SK-N-SH (cell line): ENCODE results near the gene CCDC149. TPM values are rescaled to one million over a fixed set of nuclear protein-coding genes. Genes with fewer than 3 reads are reported as not detected.

Source experiments
- CTCF ChIA-PET: fragments of 300-600, 350-600 bp; formaldehyde crosslinking; extraction: SDS; loops from one replicate; lab custom pipeline; 2021; lab: Yijun Ruan, JAX
- POLR2A ChIA-PET: fragments of 350-600 bp; sonication (Branson Sonifier 250); formaldehyde crosslinking; extraction: SDS; loops from one replicate; lab custom pipeline; 2020; ENCODE audit warnings: antibody characterized with exemption, inconsistent platforms; lab: Yijun Ruan, JAX
- DNase-seq: peaks from one replicate; pipeline ENCODE4 v3.0.0; 2012
- H2AFZ ChIP-seq: fragments of 200-600 bp; sonication (generic); 2 replicates; pipeline ENCODE4 v1.8.1; 2016; ENCODE audit warnings: antibody characterized with exemption, mild to moderate bottlenecking, low read depth
- H3F3A ChIP-seq: fragments of 200-600 bp; sonication (generic); replicated peaks from 2 replicates; pipeline ENCODE3; 2016; ENCODE audit warnings: antibody characterized with exemption, mild to moderate bottlenecking; ENCODE audit not compliant: insufficient read depth
- H3K27ac ChIP-seq, 2 experiments: fragments of 200-500 bp in 1 of 2; fragments of 200-600 bp in 1 of 2; sonication (Bioruptor generic) in 1 of 2; sonication (generic), shearing (Covaris generic) in 1 of 2; 2 replicates each; pipeline versions ENCODE4 v1.5.1 to v1.6.1; 2014 to 2016; ENCODE audit warnings: low read depth in 2 of 2, inconsistent platforms in 1 of 2, low read length in 1 of 2, mild to moderate bottlenecking in 1 of 2, mixed read lengths in 1 of 2
- H3K27me3 ChIP-seq: fragments of 200-600 bp; sonication (generic), shearing (Covaris generic); 2 replicates; pipeline ENCODE4 v1.6.1; 2016; ENCODE audit warnings: mixed run types; ENCODE audit not compliant: insufficient read depth
- H3K36me3 ChIP-seq, 2 experiments: fragments of 200-500 bp in 1 of 2; fragments of 200-600 bp in 1 of 2; sonication (Bioruptor generic) in 1 of 2; sonication (generic) in 1 of 2; replicated peaks in 1 of 2; 2 replicates each; pipeline versions ENCODE3 to v1.5.1; 2014 to 2016; ENCODE audit warnings: low read length in 1 of 2, mild to moderate bottlenecking in 1 of 2; ENCODE audit not compliant: insufficient read depth in 2 of 2, control insufficient read depth in 1 of 2
- H3K4me1 ChIP-seq, 2 experiments: fragments of 200-500 bp in 1 of 2; fragments of 200-600 bp in 1 of 2; sonication (Bioruptor generic) in 1 of 2; sonication (generic), shearing (Covaris generic) in 1 of 2; 2 replicates each; pipeline versions ENCODE4 v1.5.1 to v1.6.1; 2014 to 2016; ENCODE audit warnings: low read depth in 1 of 2, low read length in 1 of 2, mixed run types in 1 of 2; ENCODE audit not compliant: insufficient read depth in 2 of 2, control insufficient read depth in 1 of 2
- H3K4me2 ChIP-seq: fragments of 200-600 bp; sonication (generic), shearing (Covaris generic); 2 replicates; pipeline ENCODE4 v1.6.1; 2017; ENCODE audit warnings: mixed run types
- H3K4me3 ChIP-seq, 2 experiments: fragments of 200-500 bp in 1 of 2; fragments of 200-600 bp in 1 of 2; sonication (Bioruptor generic) in 1 of 2; sonication (generic), shearing (Covaris generic) in 1 of 2; 2 replicates each; pipeline versions ENCODE4 v1.5.1 to v1.8.1; 2014 to 2016; ENCODE audit warnings: low read depth in 2 of 2, inconsistent platforms in 1 of 2, low read length in 1 of 2, mild to moderate bottlenecking in 1 of 2, mixed read lengths in 1 of 2, moderate library complexity in 1 of 2
- H3K79me2 ChIP-seq: fragments of 200-600 bp; sonication (generic); 2 replicates; pipeline ENCODE4 v1.8.1; 2017; ENCODE audit warnings: mild to moderate bottlenecking; ENCODE audit not compliant: insufficient read depth
- H3K9ac ChIP-seq: fragments of 200-600 bp; sonication (generic); 2 replicates; pipeline ENCODE4 v1.6.1; 2017; ENCODE audit warnings: mixed run types
- H3K9me2 ChIP-seq: fragments of 200-600 bp; sonication (generic); 2 replicates; pipeline ENCODE4 v1.6.1; 2017; ENCODE audit warnings: mixed run types
- H3K9me3 ChIP-seq: fragments of 200-600 bp; sonication (generic); 2 replicates; pipeline ENCODE4 v1.6.1; 2017; ENCODE audit warnings: mixed run types, mild to moderate bottlenecking, moderate library complexity
- H4K20me1 ChIP-seq: fragments of 200-600 bp; sonication (generic); 2 replicates; pipeline ENCODE4 v1.6.1; 2017; ENCODE audit warnings: mild to moderate bottlenecking, mixed run types; ENCODE audit not compliant: insufficient read depth
- CHD2 ChIP-seq: fragments of 150-350 bp; IDR thresholded peaks from 2 replicates; pipeline ENCODE4 v1.6.1; 2018; ENCODE audit warnings: low read length; ENCODE audit not compliant: partially characterized antibody
- ELF1 ChIP-seq: IDR thresholded peaks from 2 replicates; pipeline ENCODE4 v1.4.0; 2012
- EZH2phosphoT487 ChIP-seq: fragments of 200-600 bp; sonication (generic); IDR thresholded peaks from 2 replicates; pipeline ENCODE4 v1.6.1; 2017; ENCODE audit warnings: low read depth, mixed run types, mild to moderate bottlenecking, antibody characterized with exemption, moderate library complexity, borderline replicate concordance
- FOXJ3 ChIP-seq: sonication (generic); formaldehyde crosslinking; IDR thresholded peaks from 2 replicates; pipeline ENCODE4 v1.5.1; 2020; ENCODE audit warnings: mild to moderate bottlenecking, missing genetic modification reagents
- GATA2 ChIP-seq: sonication (generic); formaldehyde crosslinking; IDR thresholded peaks from 2 replicates; pipeline ENCODE4 v1.5.0; 2020; ENCODE audit warnings: mild to moderate bottlenecking, missing genetic modification reagents
- IRF3 ChIP-seq: fragments of 150-350 bp; IDR thresholded peaks from 2 replicates; pipeline ENCODE4 v1.6.1; 2016; ENCODE audit warnings: mild to moderate bottlenecking, low read depth, low read length
- MEF2A ChIP-seq: IDR thresholded peaks from 2 replicates; pipeline ENCODE4 v1.4.0; 2012; ENCODE audit warnings: low read depth, borderline replicate concordance
- NFIC ChIP-seq: IDR thresholded peaks from 2 replicates; pipeline ENCODE4 v1.4.0; 2012; ENCODE audit warnings: borderline replicate concordance
- NRF1 ChIP-seq: IDR thresholded peaks from 2 replicates; pipeline ENCODE4 v1.6.1; 2012; ENCODE audit warnings: low read depth, mild to moderate bottlenecking, low read length
- PBX3 ChIP-seq: IDR thresholded peaks from 2 replicates; pipeline ENCODE4; 2012
- RAD21 ChIP-seq: IDR thresholded peaks from 2 replicates; pipeline ENCODE4 v1.6.1; 2012; ENCODE audit warnings: mild to moderate bottlenecking, low read length
- RCOR1 ChIP-seq: fragments of 150-350 bp; IDR thresholded peaks from 2 replicates; pipeline ENCODE4 v1.6.1; 2017; ENCODE audit warnings: antibody characterized with exemption, low read length
- REST ChIP-seq: IDR thresholded peaks from 2 replicates; pipeline ENCODE4 v1.6.1; 2012; ENCODE audit warnings: mild to moderate bottlenecking, low read depth, low read length, moderate library complexity
- RFX5 ChIP-seq: IDR thresholded peaks from 2 replicates; pipeline ENCODE4 v1.6.1; 2012; ENCODE audit warnings: mild to moderate bottlenecking, improper control_type of control experiment, low read length
- RXRA ChIP-seq: IDR thresholded peaks from 2 replicates; pipeline ENCODE4 v1.4.0; 2012; ENCODE audit warnings: low read depth, mild to moderate bottlenecking, borderline replicate concordance
- SMC3 ChIP-seq: IDR thresholded peaks from 2 replicates; pipeline ENCODE4 v1.6.1; 2012; ENCODE audit warnings: low read depth, low read length, improper control_type of control experiment
- TAF1 ChIP-seq: IDR thresholded peaks from 2 replicates; pipeline ENCODE4 v1.6.1; 2012; ENCODE audit warnings: low read depth, mild to moderate bottlenecking, low read length, moderate library complexity, borderline replicate concordance
- TCF12 ChIP-seq: IDR thresholded peaks from 2 replicates; pipeline ENCODE4 v1.4.0; 2012
- WGBS: methylation state at CpG from one replicate; pipeline ENCODE4 v1.1.6; 2017; ENCODE audit warnings: low lambda C conversion rate; 5-methylcytosine and 5-hydroxymethylcytosine counted together
- polyA plus RNA-seq, 3 experiments: library from polyadenylated mRNA; depleted of rRNA; stranded (reverse); fragments of >200 nt; gene quantifications; 2 replicates each; pipeline ENCODE4 v1.2.3, GENCODE V29; 2012

Gene CCDC149
- polyA plus RNA-seq, 1 of the 3 experiments (the other 2 are of a cell fraction): 5.5 TPM

- POLR2A ChIA-PET: no interaction called here
Measured at GRCh38 chr4:24872720-24873119, 40.1 kb downstream of the CCDC149 start.

GRCh38 chr4:24871210-24871609 is 41.6 kb downstream of the CCDC149 start:
- Histone ChIP-seq H3K27me3 (no peaks in the 10 kb centered on the region), H3K4me1 (no peaks in the 10 kb centered on the region), H3F3A (no peaks in the 10 kb centered on the region), H3K4me2 (no peak overlapping the region), H3K4me3 (no peak overlapping the region), H3K79me2 (no peaks in the 10 kb centered on the region)
- POLR2A ChIA-PET: no interaction called here
- CTCF ChIA-PET: no interaction called here
- TF ChIP-seq NFIC: no peak
- TF ChIP-seq FOXJ3 (CRISPR knock-in tag): no peak
- no peak for TF ChIP-seq PBX3
- TF ChIP-seq, all 33 proteins: peak for 0
- no peak for DNase-seq
- Histone ChIP-seq H3K36me3 (no peaks in the 10 kb centered on the region), H3K9me2 (no peaks in the 10 kb centered on the region), H3K9ac (no peak overlapping the region), H2AFZ (no peak overlapping the region), H4K20me1 (no peaks in the 10 kb centered on the region), H3K9me3 (no peaks in the 10 kb centered on the region), H3K27ac (no peak overlapping the region)
- WGBS: 45% methylated on average over 2 of the region's 3 CpGs

More at GRCh38 chr4:24872720-24873119, 40.1 kb downstream of the CCDC149 start:
- CTCF ChIA-PET: no interaction called here
- H3K27me3 ChIP-seq: no peaks in the 10 kb centered on the region
- no peaks in the 10 kb centered on the region for H3K4me1 ChIP-seq
- no peaks in the 10 kb centered on the region for H3K36me3 ChIP-seq
- no peaks in the 10 kb centered on the region for H3K9me3 ChIP-seq
- H3F3A ChIP-seq: no peaks in the 10 kb centered on the region
- WGBS: 72% methylated on average over 2 of the region's 2 CpGs
- no peak for DNase-seq
- no peaks in the 10 kb centered on the region for H4K20me1 ChIP-seq
- no peaks in the 10 kb centered on the region for H3K9me2 ChIP-seq
- no peak overlapping the region for H2AFZ ChIP-seq
- TF ChIP-seq ELF1 (no peak), NFIC (no peak), MEF2A (no peak), NRF1 (no peak), TCF12 (no peak), SMC3 (no peak), RAD21 (no peak), RXRA (no peak), EZH2phosphoT487 (no peak)
- no peak overlapping the region for H3K4me2 ChIP-seq
- H3K27ac ChIP-seq: no peak overlapping the region
- H3K9ac ChIP-seq: no peak overlapping the region
- H3K4me3 ChIP-seq: no peak overlapping the region
- no peaks in the 10 kb centered on the region for H3K79me2 ChIP-seq

- H3K36me3 ChIP-seq: peaks cover 0 to 15% of the 10 kb centered on the region in 2 experiments
- POLR2A ChIA-PET: no interaction called here
- no peak for DNase-seq
Measured at GRCh38 chr4:24867766-24868296, 45.0 kb downstream of the CCDC149 start.

More at GRCh38 chr4:24867766-24868296, 45.0 kb downstream of the CCDC149 start:
- Histone ChIP-seq H3K4me3 (no peak overlapping the region), H3K9ac (no peak overlapping the region), H2AFZ (no peak overlapping the region), H3K79me2 (no peaks in the 10 kb centered on the region), H3F3A (no peaks in the 10 kb centered on the region), H4K20me1 (no peaks in the 10 kb centered on the region), H3K27me3 (no peaks in the 10 kb centered on the region), H3K27ac (no peak overlapping the region), H3K9me3 (peaks cover 15% of the 10 kb centered on the region; the same call in 1 of the 2 replicates), H3K4me1 (no peaks in the 10 kb centered on the region), H3K4me2 (no peak overlapping the region), H3K9me2 (no peaks in the 10 kb centered on the region)
- TF ChIP-seq RXRA (no peak), RAD21 (no peak), RCOR1 (no peak), IRF3 (no peak), TAF1 (no peak), RFX5 (no peak), CHD2 (no peak), REST (no peak), GATA2 (no peak)
- WGBS: 84% methylated on average over 9 of the region's 9 CpGs
- CTCF ChIA-PET: no interaction called here
